Astrocyte of the hippocampus (primary cell): ENCODE measurements around the gene WASF3.

Experiments
- DNase-seq: peaks from one replicate; pipeline ENCODE4 v3.0.0; 2011; ENCODE audit warnings: low read depth, low spot score

The WASF3 gene

DNA sequence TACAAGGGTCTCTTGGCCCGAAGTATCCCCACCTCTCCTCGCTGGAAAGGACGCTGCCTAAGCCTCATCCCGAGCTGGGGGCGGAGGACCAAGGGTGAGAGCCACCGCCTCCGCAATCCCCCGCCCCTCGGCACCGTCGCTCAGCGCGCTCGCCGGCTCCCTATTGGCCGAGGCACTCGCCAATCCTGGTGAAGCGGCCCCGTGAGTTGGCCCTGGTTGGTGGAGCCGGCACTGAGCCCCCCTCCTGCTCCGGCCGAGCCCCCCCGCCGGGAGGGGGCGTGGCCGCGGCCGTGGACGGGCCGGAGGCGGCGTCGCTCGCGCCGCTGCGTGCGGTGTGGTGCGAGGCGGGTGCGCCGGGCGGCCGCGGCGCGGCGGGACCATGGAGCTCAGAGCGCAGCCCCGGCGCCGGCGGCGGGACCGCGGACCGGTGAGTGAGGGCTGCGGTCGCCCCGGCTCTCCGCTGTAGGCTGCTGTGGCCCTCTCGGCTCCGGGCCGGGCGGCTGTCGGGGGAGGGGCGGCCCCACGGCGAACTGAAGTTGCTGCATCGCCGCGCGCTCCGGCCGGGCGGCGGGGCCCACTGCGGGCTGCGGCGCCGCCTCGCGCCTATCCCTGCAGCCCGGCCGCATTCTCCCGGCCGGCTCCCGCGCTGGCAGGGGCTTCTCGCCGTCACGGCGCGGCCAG lies at the start of gene WASF3:
TSS of gene WASF3 (plus strand) at position 291 of the 681 bp plus-strand sequence. CDS start 84,588 bp downstream, outside the sequence.
- peak; percentile 98 for DNase-seq

GRCh38 chr13:26508885-26509284 lies 48.6 kb upstream of the WASF3 start:
- DNase-seq = no peak

DNA sequence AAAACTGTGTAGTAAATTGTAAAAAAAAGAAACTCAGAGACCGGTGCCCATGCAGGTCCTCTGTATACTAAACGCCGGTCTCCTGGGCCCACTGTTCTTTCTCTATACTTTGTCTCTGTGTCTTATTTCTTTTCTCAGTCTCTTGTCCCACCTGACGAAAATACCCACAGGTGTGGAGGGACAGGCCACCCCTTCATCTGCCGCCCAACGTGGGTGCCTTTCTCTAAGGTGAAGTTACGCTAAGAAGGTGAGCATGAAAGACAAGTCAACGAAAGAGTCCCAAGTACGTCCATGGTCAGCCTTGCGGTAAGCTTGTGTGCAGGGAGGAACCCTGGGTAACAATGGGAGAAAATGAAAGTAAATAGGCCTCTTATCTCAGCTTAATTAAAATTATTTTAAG lies 48.0 kb upstream of the WASF3 start:
- DNase-seq = no peak

- DNase-seq = no peak
Measured at GRCh38 chr13:26513931-26514330, 43.6 kb upstream of the WASF3 start.

DNA sequence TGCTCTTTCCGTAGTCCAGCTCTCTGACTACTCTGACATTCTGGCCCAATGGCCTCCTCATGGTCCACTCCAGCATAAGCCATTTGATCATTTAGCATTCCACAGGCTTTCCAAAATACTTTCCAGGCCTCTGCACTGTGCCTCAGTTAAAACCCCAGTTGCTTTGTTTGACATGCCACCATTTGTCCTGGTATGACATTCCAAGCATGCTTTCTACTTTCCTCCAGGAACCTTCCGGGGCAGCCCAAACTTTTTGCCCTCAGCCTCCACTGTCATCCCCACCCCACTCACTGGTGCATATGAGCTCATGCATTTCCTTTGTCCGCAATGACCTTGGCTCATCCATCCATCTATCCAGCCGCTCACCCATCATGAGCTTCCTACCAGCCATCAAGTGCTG lies 41.8 kb upstream of the WASF3 start:
- no peak for DNase-seq

GRCh38 chr13:26517936-26518335 lies 39.5 kb upstream of the WASF3 start:
- no peak for DNase-seq

GRCh38 chr13:26518451-26518959 lies 39.0 kb upstream of the WASF3 start:
- DNase-seq = no peak

DNA sequence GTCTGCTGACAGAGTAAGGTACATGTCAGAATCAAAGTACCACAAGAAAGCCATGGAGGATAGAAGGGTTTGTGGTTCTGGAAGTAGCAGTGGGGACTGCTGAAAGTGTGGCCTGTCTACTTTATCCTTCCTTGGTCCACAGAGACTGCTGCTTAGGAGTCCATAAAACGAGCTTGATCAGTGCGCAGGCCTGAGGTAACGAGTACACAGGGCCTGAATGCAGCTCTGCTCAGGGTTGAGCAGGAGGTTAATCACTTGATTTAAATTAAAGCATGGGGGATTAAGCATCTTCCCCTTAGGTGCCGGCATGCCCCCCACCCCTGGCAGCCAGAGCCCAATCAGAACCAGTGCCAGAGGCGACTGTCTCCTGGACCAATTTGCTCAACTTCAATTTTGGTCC lies 34.9 kb upstream of the WASF3 start:
- no peak for DNase-seq

GRCh38 chr13:26523007-26523406 lies 34.5 kb upstream of the WASF3 start:
- no peak for DNase-seq

- DNase-seq = no peak
Measured at GRCh38 chr13:26525528-26525927, 32.0 kb upstream of the WASF3 start.

GRCh38 chr13:26526702-26527216 lies 30.7 kb upstream of the WASF3 start:
- no peak for DNase-seq

DNA sequence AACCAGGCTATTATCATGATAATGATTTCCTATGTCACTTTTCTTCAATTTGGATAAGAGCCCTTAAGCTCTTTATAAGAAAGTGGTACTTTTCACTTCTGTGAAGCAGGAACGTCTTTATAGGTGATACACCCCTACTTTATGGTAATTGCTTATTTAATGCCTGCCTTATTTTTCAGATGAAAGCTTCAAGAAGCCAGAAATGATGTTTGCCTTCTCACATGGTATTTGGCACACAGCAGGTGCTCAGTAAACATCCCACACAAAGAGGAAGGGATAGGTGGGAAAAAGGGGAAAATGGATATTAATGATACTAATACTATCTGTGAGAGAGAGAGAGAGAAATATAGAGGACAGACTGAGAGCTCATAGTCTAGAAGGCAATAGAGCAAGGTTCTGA lies 29.0 kb upstream of the WASF3 start:
- DNase-seq = no peak

DNA sequence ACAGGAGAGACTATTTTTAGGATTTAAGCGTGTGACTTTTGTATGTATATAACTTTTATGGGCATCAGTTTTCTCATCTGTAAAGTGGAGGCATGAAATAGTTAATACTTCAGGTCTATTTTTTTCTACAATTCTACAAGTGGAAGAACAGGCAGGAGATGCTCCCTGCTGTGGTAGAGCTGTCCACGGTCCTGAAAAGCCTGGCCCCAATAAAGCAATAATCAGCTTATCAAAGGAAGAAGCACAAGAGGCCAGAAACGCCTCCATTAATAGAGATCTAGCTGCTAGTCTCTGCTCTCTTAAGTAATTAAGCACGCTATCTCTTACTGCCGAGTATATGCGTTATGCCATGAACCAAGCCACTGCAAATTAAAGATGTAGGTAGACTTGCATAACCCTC lies 28.0 kb upstream of the WASF3 start:
- peak; percentile 79 for DNase-seq

- DNase-seq = no peak
Measured at GRCh38 chr13:26531742-26532141, 25.7 kb upstream of the WASF3 start.

GRCh38 chr13:26534036-26534726 lies 23.3 kb upstream of the WASF3 start:
- DNase-seq = no peak

- DNase-seq = no peak
Measured at GRCh38 chr13:26538363-26539317, 18.8 kb upstream of the WASF3 start.

- no peak for DNase-seq
Measured at GRCh38 chr13:26539738-26540292, 17.7 kb upstream of the WASF3 start.

GRCh38 chr13:26540334-26540733 lies 17.1 kb upstream of the WASF3 start:
- no peak for DNase-seq

DNA sequence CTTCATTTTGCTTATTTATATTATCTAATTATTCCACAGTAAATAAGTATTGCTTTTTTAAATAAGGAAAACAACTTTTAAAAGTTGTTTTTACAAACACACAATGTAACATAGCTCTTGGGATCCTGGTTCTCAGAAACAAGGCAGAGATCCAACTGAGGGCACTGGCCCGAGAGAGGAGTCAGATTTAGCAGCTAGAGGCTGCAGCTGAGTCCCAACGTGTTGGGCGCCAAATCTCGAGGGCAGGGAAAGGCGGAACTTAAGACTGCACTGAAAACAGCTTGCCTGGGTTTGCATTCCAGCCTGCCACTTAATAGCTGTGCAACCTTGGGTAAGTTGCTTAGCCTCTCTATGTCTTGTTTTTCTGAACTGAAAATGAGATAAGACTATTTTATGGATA lies 16.4 kb upstream of the WASF3 start:
- no peak for DNase-seq

GRCh38 chr13:26541678-26542568 lies 15.6 kb upstream of the WASF3 start:
- no peak for DNase-seq
